OCI-LY7 (cell line): ENCODE results near the gene NAPB. TPM values are rescaled to one million over a fixed set of nuclear protein-coding genes. Genes with fewer than 3 reads are reported as not detected.
A peak's percentile ranks its signal among the peaks of the same experiment; 100 is the strongest.

ENCODE experiments used
- BruUV-seq: library from RNA; stranded (reverse); fragments of 400-500 nt; replicated peaks from 2 replicates; lab custom pipeline; 2021; lab: Mats Ljungman, UMichigan
- CTCF ChIA-PET: fragments of 300-600 bp; sonication (Branson Sonifier 250); formaldehyde crosslinking; loops from one replicate; lab custom pipeline; 2022; ENCODE audit warnings: antibody characterized with exemption; ENCODE audit not compliant: unreplicated experiment; lab: Charles Lee
- POLR2A ChIA-PET: fragments of 300-600 bp; sonication (Branson Sonifier 250); formaldehyde crosslinking; loops from one replicate; lab custom pipeline; 2022; ENCODE audit warnings: antibody characterized with exemption; lab: Charles Lee
- DNase-seq: peaks from one replicate; pipeline ENCODE4 v3.0.0-alpha.2; 2015; ENCODE audit warnings: low spot score
- H2AFZ ChIP-seq: fragments of 200-600 bp; sonication (generic), shearing (Covaris generic); 2 replicates; pipeline ENCODE4 v1.6.1; 2014; ENCODE audit warnings: mild to moderate bottlenecking, antibody characterized with exemption, low read length, moderate library complexity
- H3K27ac ChIP-seq: fragments of 200-600 bp; sonication (generic); 2 replicates; pipeline ENCODE4 v1.5.1; 2014; ENCODE audit warnings: mixed run types, low read depth, mild to moderate bottlenecking, moderate library complexity, low read length, inconsistent platforms; ENCODE audit not compliant: poor library complexity, severe bottlenecking
- H3K36me3 ChIP-seq: fragments of 200-600 bp; sonication (generic); 2 replicates; pipeline ENCODE4 v1.6.1; 2014; ENCODE audit warnings: mild to moderate bottlenecking, antibody characterized with exemption, low read length, moderate library complexity, mixed read lengths; ENCODE audit not compliant: insufficient read depth
- H3K4me1 ChIP-seq: fragments of 200-600 bp; sonication (generic); 2 replicates; pipeline ENCODE4 v1.5.1; 2014; ENCODE audit warnings: mild to moderate bottlenecking, low read length; ENCODE audit not compliant: insufficient read depth, poor library complexity, severe bottlenecking
- H3K4me2 ChIP-seq: fragments of 200-600 bp; sonication (generic); 2 replicates; pipeline ENCODE4 v1.6.1; 2014; ENCODE audit warnings: mild to moderate bottlenecking, low read length
- H3K4me3 ChIP-seq: fragments of 200-600 bp; sonication (generic); 2 replicates; pipeline ENCODE4 v1.5.1; 2014; ENCODE audit warnings: mild to moderate bottlenecking, low read depth, low read length; ENCODE audit not compliant: poor library complexity, severe bottlenecking
- H3K79me2 ChIP-seq: fragments of 200-600 bp; sonication (generic); 2 replicates; pipeline ENCODE4 v1.6.1; 2016; ENCODE audit warnings: low read depth, mild to moderate bottlenecking, low read length, moderate library complexity, mixed read lengths; ENCODE audit not compliant: insufficient read depth
- H3K9me2 ChIP-seq: fragments of 200-600 bp; sonication (generic); 2 replicates; pipeline ENCODE4 v1.6.1; 2016; ENCODE audit warnings: mild to moderate bottlenecking, low read length, mixed read lengths; ENCODE audit not compliant: insufficient read depth
- H3K9me3 ChIP-seq: fragments of 200-600 bp; sonication (generic); 2 replicates; pipeline ENCODE4 v1.6.1; 2014; ENCODE audit warnings: mild to moderate bottlenecking, mixed run types, low read length, mixed read lengths
- H4K20me1 ChIP-seq: fragments of 200-600 bp; sonication (generic); 2 replicates; pipeline ENCODE4 v1.6.1; 2014; ENCODE audit warnings: mild to moderate bottlenecking, antibody characterized with exemption, low read length, moderate library complexity, mixed read lengths; ENCODE audit not compliant: insufficient read depth
- EZH2phosphoT487 ChIP-seq: fragments of 200-600 bp; sonication (generic); IDR thresholded peaks from 2 replicates; pipeline ENCODE4 v1.6.1; 2018; ENCODE audit warnings: low read depth, borderline replicate concordance, mild to moderate bottlenecking, mixed run types, antibody characterized with exemption, low read length, moderate library complexity, mixed read lengths
- intact Hi-C: fragments of 100-400 bp; cut with micrococcal nuclease; formaldehyde crosslinking; loops from one replicate; pipeline ENCODE4 v1.10.0; 2022; ENCODE audit not compliant: unreplicated experiment
- total RNA-seq, 2 experiments: library from RNA; depleted of rRNA in 1 of 2; stranded (reverse); fragments of >200 nt in 1 of 2; shearing (Covaris generic) in 1 of 2; gene quantifications; 2 replicates each; pipeline ENCODE4 v1.2.3, GENCODE V29; 2014 to 2022
- TF ChIP-seq, protein P1 (sequence below): fragments of 200-600 bp; sonication (generic); conservative IDR thresholded peaks from 2 replicates; pipeline ENCODE4 v1.5.1; 2014; ENCODE audit warnings: mild to moderate bottlenecking, antibody characterized with exemption, low read length, moderate library complexity, mixed read lengths

NAPB gene
- total RNA-seq, 2 experiments from 2014 or later = 9.3 to 12.1 TPM

DNA sequence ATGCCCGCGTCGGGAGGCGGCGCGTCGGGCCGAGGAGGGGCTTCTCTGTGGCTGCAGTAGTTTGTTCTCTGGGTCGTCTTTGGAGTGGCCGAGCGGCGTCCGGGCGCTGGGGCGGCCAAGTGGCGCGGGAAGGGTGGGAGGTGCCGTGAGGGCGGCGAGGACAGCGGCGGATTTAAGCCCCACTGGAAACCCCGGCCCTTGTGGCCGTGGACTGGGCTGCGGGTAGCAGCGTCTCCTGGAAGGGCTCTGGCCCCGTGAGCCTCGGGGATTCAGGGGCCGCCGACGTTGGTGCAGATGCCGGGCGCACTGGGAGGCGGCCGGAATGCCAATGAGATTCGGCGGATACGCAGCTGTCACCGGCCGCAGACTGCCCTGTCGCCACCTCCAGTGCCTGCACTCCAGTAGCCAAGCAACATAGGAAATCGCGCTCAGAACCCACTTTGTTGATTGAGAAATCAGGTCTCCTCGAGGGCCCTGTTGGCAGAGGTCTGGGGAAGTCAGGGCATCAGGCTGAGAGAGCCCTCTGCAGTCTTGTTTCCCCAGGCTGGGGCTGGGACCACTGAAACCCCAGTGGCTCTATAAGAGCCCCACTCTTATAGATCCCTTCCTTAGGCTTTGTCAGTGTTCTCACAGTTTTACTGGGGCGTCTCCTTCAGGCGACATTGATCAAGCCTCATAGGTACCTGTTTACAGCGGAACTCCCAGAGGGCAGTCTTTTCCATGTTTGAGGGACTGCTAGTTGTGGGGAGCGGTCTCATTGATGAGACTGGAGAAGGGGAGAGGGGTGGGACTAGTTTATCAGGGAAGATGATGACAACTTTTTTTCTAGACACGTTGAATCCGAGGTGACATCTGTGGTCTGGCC, 58.7 kb downstream of the NAPB start:
- no peak for TF ChIP-seq EZH2phosphoT487
- TF ChIP-seq, protein P1, sequence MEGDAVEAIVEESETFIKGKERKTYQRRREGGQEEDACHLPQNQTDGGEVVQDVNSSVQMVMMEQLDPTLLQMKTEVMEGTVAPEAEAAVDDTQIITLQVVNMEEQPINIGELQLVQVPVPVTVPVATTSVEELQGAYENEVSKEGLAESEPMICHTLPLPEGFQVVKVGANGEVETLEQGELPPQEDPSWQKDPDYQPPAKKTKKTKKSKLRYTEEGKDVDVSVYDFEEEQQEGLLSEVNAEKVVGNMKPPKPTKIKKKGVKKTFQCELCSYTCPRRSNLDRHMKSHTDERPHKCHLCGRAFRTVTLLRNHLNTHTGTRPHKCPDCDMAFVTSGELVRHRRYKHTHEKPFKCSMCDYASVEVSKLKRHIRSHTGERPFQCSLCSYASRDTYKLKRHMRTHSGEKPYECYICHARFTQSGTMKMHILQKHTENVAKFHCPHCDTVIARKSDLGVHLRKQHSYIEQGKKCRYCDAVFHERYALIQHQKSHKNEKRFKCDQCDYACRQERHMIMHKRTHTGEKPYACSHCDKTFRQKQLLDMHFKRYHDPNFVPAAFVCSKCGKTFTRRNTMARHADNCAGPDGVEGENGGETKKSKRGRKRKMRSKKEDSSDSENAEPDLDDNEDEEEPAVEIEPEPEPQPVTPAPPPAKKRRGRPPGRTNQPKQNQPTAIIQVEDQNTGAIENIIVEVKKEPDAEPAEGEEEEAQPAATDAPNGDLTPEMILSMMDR = peak; percentile 30; the same call in 1 of the 2 replicates
- Histone ChIP-seq H3K36me3 (peaks cover 36% of the 10 kb centered on the region), H3K79me2 (peaks cover 48% of the 10 kb centered on the region), H3K9me2 (no peaks in the 10 kb centered on the region), H3K4me2 (peak overlapping the region; percentile 98), H3K9me3 (no peaks in the 10 kb centered on the region), H2AFZ (peak overlapping the region; percentile 45; the same call in 1 of the 2 replicates), H3K4me1 (peaks cover 52% of the 10 kb centered on the region), H4K20me1 (peaks cover 20% of the 10 kb centered on the region), H3K27ac (peak overlapping the region; percentile 44), H3K4me3 (peak overlapping the region; percentile 85)
- ChIA-PET CTCF (no interaction called here), POLR2A (no interaction called here)
- no TSS peak for BruUV-seq
- peak; percentile 61 for DNase-seq
- intact Hi-C loops = loop anchor here (5.0 kb wide), 1 partner anchor 60 kb away; the partner anchor contains the start of gene NAPB

- Histone ChIP-seq H3K4me2 (peak within 1 kb of the TSS; percentile 98), H3K79me2 (peaks cover 39% of the 10 kb centered on the region), H3K36me3 (peaks cover 27% of the 10 kb centered on the region), H3K27ac (peak within 1 kb of the TSS; percentile 73), H3K9me2 (no peaks in the 10 kb centered on the region), H4K20me1 (peaks cover 14% of the 10 kb centered on the region), H3K4me3 (peak within 1 kb of the TSS; percentile 85), H2AFZ (peak within 1 kb of the TSS; percentile 67; the same call in 1 of the 2 replicates), H3K9me3 (no peaks in the 10 kb centered on the region), H3K4me1 (peaks cover 52% of the 10 kb centered on the region)
- TF ChIP-seq EZH2phosphoT487 = no peak
- TF ChIP-seq, protein P1 = no peak
- BruUV-seq = no TSS peak
- POLR2A ChIA-PET = interaction anchor here (2.0 kb wide), 1 partner anchor 12 kb away, joined by 7 read pairs; the partner anchor contains the start of gene NXT1
- CTCF ChIA-PET = interaction anchor here (1.0 kb wide), 1 partner anchor 12 kb away, joined by 3 read pairs; no protein-coding TSS in a partner anchor
- DNase-seq = peak; percentile 98
- intact Hi-C loops = loop anchor here (5.0 kb wide), 1 partner anchor 61 kb away; the partner anchor contains the start of gene NAPB
These were observed 59.6 kb downstream of the NAPB start, which contains the start of gene GZF1 for GRCh38 chr20:23361476-23362391. GZF1 (plus strand) TSS chr20:23362182; CDS start chr20:23364384, 2,202 bp downstream.
